Measurements from ENCODE around the gene HLA-E. TPM values are rescaled to one million over a fixed set of nuclear protein-coding genes. Genes with fewer than 3 reads are reported as not detected.

The HLA-E gene
- total and polyA plus RNA-seq, 2 donors (not counting 1 experiment from before 2014, with no cell fraction given): 183 to 254 TPM

DNA sequence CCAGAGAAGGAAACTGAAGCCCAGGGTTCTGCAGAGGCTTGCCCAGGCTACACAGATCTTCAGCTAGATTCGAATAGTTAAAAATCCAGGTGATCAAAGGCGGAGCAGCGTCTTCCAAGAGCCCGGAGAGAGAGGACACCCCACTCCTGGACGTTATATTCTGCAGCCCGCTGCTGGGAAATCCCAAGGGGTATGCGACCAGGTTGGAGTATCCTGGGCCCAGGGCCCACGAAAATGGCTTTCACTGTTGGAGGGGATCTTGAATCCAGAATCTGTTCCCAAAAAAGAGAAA is 44.9 kb upstream of the HLA-E start:
- no peaks in the 10 kb centered on the region for H3K36me3 ChIP-seq (ENCODE audit: control insufficient read depth, insufficient read depth, low read length)
- H3K27ac ChIP-seq (ENCODE audit: insufficient read depth, low read length): no peak overlapping the region
- TF ChIP-seq EZH2 (IDR thresholded peaks at IDR 0.05; ENCODE audit: low read length, missing control alignments): no peak
- TF ChIP-seq, protein P1, sequence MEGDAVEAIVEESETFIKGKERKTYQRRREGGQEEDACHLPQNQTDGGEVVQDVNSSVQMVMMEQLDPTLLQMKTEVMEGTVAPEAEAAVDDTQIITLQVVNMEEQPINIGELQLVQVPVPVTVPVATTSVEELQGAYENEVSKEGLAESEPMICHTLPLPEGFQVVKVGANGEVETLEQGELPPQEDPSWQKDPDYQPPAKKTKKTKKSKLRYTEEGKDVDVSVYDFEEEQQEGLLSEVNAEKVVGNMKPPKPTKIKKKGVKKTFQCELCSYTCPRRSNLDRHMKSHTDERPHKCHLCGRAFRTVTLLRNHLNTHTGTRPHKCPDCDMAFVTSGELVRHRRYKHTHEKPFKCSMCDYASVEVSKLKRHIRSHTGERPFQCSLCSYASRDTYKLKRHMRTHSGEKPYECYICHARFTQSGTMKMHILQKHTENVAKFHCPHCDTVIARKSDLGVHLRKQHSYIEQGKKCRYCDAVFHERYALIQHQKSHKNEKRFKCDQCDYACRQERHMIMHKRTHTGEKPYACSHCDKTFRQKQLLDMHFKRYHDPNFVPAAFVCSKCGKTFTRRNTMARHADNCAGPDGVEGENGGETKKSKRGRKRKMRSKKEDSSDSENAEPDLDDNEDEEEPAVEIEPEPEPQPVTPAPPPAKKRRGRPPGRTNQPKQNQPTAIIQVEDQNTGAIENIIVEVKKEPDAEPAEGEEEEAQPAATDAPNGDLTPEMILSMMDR (conservative IDR thresholded peaks at IDR 0.05 in 1 of 2, IDR thresholded peaks at IDR 0.05 in 1 of 2; ENCODE audit: low read depth in 1 of 2, low read length in 2 of 2): no peak
- H3K4me3 ChIP-seq (replicated peaks in 1 of 4; ENCODE audit: control extremely low read depth in 1 of 4, insufficient read depth in 1 of 4, low read depth in 3 of 4, low read length in 4 of 4): no peak overlapping the region
- peaks cover 45% of the 10 kb centered on the region for H3K27me3 ChIP-seq (ENCODE audit: control insufficient read depth, insufficient read depth, low read length)
- H3K4me1 ChIP-seq (ENCODE audit: control insufficient read depth, extremely low read depth, insufficient read depth, low read length): no peaks in the 10 kb centered on the region
- no peak overlapping the region for H3K9ac ChIP-seq (ENCODE audit: insufficient read depth, low read length)
- H3K4me2 ChIP-seq (ENCODE audit: extremely low read depth, insufficient read depth, low read length): no peak overlapping the region
- no peak for DNase-seq (ENCODE audit: low read depth in 2 of 2)
- no peaks in the 10 kb centered on the region for H3K9me3 ChIP-seq (ENCODE audit: control insufficient read depth, insufficient read depth, low read depth, low read length)
- no peaks in the 10 kb centered on the region for H3K79me2 ChIP-seq (ENCODE audit: control insufficient read depth, insufficient read depth, low read length)
- no peak overlapping the region for H2AFZ ChIP-seq (ENCODE audit: low read length)
- no peaks in the 10 kb centered on the region for H4K20me1 ChIP-seq (ENCODE audit: control insufficient read depth, extremely low read depth, insufficient read depth, low read length)

- H3K4me2 ChIP-seq (ENCODE audit: extremely low read depth, insufficient read depth, low read length): no peak overlapping the region
- H3K36me3 ChIP-seq (ENCODE audit: control insufficient read depth, insufficient read depth, low read length): no peaks in the 10 kb centered on the region
- no peak overlapping the region for H3K9ac ChIP-seq (ENCODE audit: insufficient read depth, low read length)
- no peak overlapping the region for H3K4me3 ChIP-seq (replicated peaks in 1 of 4; ENCODE audit: control extremely low read depth in 1 of 4, insufficient read depth in 1 of 4, low read depth in 3 of 4, low read length in 4 of 4)
- DNase-seq (ENCODE audit: low read depth in 2 of 2): no peak
- H4K20me1 ChIP-seq (ENCODE audit: control insufficient read depth, extremely low read depth, insufficient read depth, low read length): no peaks in the 10 kb centered on the region
- H3K9me3 ChIP-seq (ENCODE audit: control insufficient read depth, insufficient read depth, low read depth, low read length): no peaks in the 10 kb centered on the region
- no peaks in the 10 kb centered on the region for H3K79me2 ChIP-seq (ENCODE audit: control insufficient read depth, insufficient read depth, low read length)
- no peak overlapping the region for H3K27ac ChIP-seq (ENCODE audit: insufficient read depth, low read length)
- no peak overlapping the region for H2AFZ ChIP-seq (ENCODE audit: low read length)
- TF ChIP-seq, protein P1 (conservative IDR thresholded peaks at IDR 0.05 in 1 of 2, IDR thresholded peaks at IDR 0.05 in 1 of 2; ENCODE audit: low read depth in 1 of 2, low read length in 2 of 2): no peak
- no peaks in the 10 kb centered on the region for H3K4me1 ChIP-seq (ENCODE audit: control insufficient read depth, extremely low read depth, insufficient read depth, low read length)
- H3K27me3 ChIP-seq (ENCODE audit: control insufficient read depth, insufficient read depth, low read length): peaks cover 58% of the 10 kb centered on the region
Measured at GRCh38 chr6:30446259-30446658, 43.0 kb upstream of the HLA-E start.

- TF ChIP-seq, protein P1 (conservative IDR thresholded peaks at IDR 0.05 in 1 of 2, IDR thresholded peaks at IDR 0.05 in 1 of 2; ENCODE audit: low read depth in 1 of 2, low read length in 2 of 2): peak in 1 of 2 donors; percentile 27
- no peak for TF ChIP-seq EZH2 (IDR thresholded peaks at IDR 0.05; ENCODE audit: low read length, missing control alignments)
- Histone ChIP-seq H3K4me2 (ENCODE audit: extremely low read depth, insufficient read depth, low read length) (no peak overlapping the region), H2AFZ (ENCODE audit: low read length) (no peak overlapping the region), H4K20me1 (ENCODE audit: control insufficient read depth, extremely low read depth, insufficient read depth, low read length) (no peaks in the 10 kb centered on the region), H3K4me3 (replicated peaks in 1 of 4; ENCODE audit: control extremely low read depth in 1 of 4, insufficient read depth in 1 of 4, low read depth in 3 of 4, low read length in 4 of 4) (no peak overlapping the region), H3K9ac (ENCODE audit: insufficient read depth, low read length) (no peak overlapping the region), H3K4me1 (ENCODE audit: control insufficient read depth, extremely low read depth, insufficient read depth, low read length) (no peaks in the 10 kb centered on the region), H3K79me2 (ENCODE audit: control insufficient read depth, insufficient read depth, low read length) (no peaks in the 10 kb centered on the region), H3K36me3 (ENCODE audit: control insufficient read depth, insufficient read depth, low read length) (no peaks in the 10 kb centered on the region), H3K27me3 (ENCODE audit: control insufficient read depth, insufficient read depth, low read length) (peaks cover 63% of the 10 kb centered on the region), H3K9me3 (ENCODE audit: control insufficient read depth, insufficient read depth, low read depth, low read length) (no peaks in the 10 kb centered on the region), H3K27ac (ENCODE audit: insufficient read depth, low read length) (no peak overlapping the region)
- DNase-seq (ENCODE audit: low read depth in 2 of 2): no peak
Measured at GRCh38 chr6:30447237-30447636, 42.1 kb upstream of the HLA-E start.

Data from fibroblast of lung (primary cell).